CD4-positive, CD25-positive, alpha-beta regulatory T cell (primary cell): ENCODE data around the gene ZNF316. TPM values are rescaled to one million over a fixed set of nuclear protein-coding genes. Genes with fewer than 3 reads are reported as not detected.
"Not testable (repeated sequence)": the region's sequence is repeated elsewhere in the genome, so short reads cannot be mapped to it uniquely, and the experiment has no call there.

Experiments used
- ATAC-seq, 2 donors: fragments of 150-1000 bp; cut with Tn5 transposase; one replicate each; pipeline ENCODE4 v1.10.0; 2021; ENCODE audit warnings: low read depth in 2 of 2, moderate number of reproducible peaks in 2 of 2, moderate library complexity in 1 of 2
- DNase-seq, 3 donors: peaks; one replicate each; pipeline versions ENCODE4 v3.0.0 to v3.0.0-alpha.2; 2012 to 2022; ENCODE audit warnings: mixed read lengths in 1 of 3
- H3K27ac ChIP-seq: one replicate; pipeline ENCODE4 v1.7.0; 2013; ENCODE audit warnings: mild to moderate bottlenecking, low read length; ENCODE audit not compliant: insufficient read depth, poor library complexity, severe bottlenecking
- H3K27me3 ChIP-seq: one replicate; pipeline ENCODE4 v1.7.0; 2013; ENCODE audit warnings: low read length; ENCODE audit not compliant: control insufficient read depth, insufficient read depth
- H3K36me3 ChIP-seq: one replicate; pipeline ENCODE4 v1.7.0; 2013; ENCODE audit warnings: mild to moderate bottlenecking, low read length, moderate library complexity; ENCODE audit not compliant: control insufficient read depth, insufficient read depth
- H3K4me1 ChIP-seq: 2 replicates; pipeline ENCODE4 v1.7.0; 2013; ENCODE audit warnings: mild to moderate bottlenecking, low read length; ENCODE audit not compliant: insufficient read depth, control insufficient read depth, poor library complexity, severe bottlenecking
- H3K4me3 ChIP-seq: one replicate; pipeline ENCODE4 v1.7.0; 2013; ENCODE audit warnings: low read depth, mild to moderate bottlenecking, low read length, moderate library complexity
- H3K9me3 ChIP-seq, 2 experiments: 1 replicate in 1 of 2; 2 replicates in 1 of 2; pipeline ENCODE4 v1.7.0; 2013; ENCODE audit warnings: low read length in 2 of 2, mild to moderate bottlenecking in 1 of 2, moderate library complexity in 1 of 2; ENCODE audit not compliant: control insufficient read depth in 2 of 2
- H3K27ac Mint-ChIP-seq, 3 donors: one replicate each; pipeline ENCODE4 v1.8.0; 2020 to 2022; ENCODE audit warnings: mild to moderate bottlenecking in 3 of 3, mixed read lengths in 3 of 3, moderate library complexity in 2 of 3
- H3K27me3 Mint-ChIP-seq: one replicate; pipeline ENCODE4 v1.8.0; 2022; ENCODE audit warnings: mild to moderate bottlenecking, mixed read lengths
- H3K36me3 Mint-ChIP-seq: one replicate; pipeline ENCODE4 v1.8.0; 2020; ENCODE audit warnings: mixed read lengths
- H3K4me1 Mint-ChIP-seq, 4 donors: one replicate each; pipeline ENCODE4 v1.8.0; 2020 to 2022; ENCODE audit warnings: mixed read lengths in 4 of 4, mild to moderate bottlenecking in 1 of 4
- H3K4me3 Mint-ChIP-seq, 4 donors: one replicate each; pipeline ENCODE4 v1.8.0; 2020 to 2022; ENCODE audit warnings: mild to moderate bottlenecking in 4 of 4, mixed read lengths in 4 of 4, moderate library complexity in 3 of 4
- H3K9me3 Mint-ChIP-seq, 7 donors: one replicate each; pipeline ENCODE4 v1.8.0; 2020 to 2022; ENCODE audit warnings: mixed read lengths in 7 of 7, mild to moderate bottlenecking in 3 of 7, moderate library complexity in 2 of 7
- polyA plus RNA-seq, 4 donors: library from polyadenylated mRNA; unstranded; fragments of 300-500 nt; fragmentation: Illumina TruSeq; gene quantifications; one replicate each; pipeline ENCODE4 v1.2.3, GENCODE V29; 2021
- total RNA-seq: library from RNA; stranded (reverse); gene quantifications from one replicate; pipeline ENCODE4 v1.2.3, GENCODE V29; 2022

The ZNF316 gene
- total and polyA plus RNA-seq, 5 donors from 2014 or later: 0.81 to 51.6 (median 1.1) TPM

DNA sequence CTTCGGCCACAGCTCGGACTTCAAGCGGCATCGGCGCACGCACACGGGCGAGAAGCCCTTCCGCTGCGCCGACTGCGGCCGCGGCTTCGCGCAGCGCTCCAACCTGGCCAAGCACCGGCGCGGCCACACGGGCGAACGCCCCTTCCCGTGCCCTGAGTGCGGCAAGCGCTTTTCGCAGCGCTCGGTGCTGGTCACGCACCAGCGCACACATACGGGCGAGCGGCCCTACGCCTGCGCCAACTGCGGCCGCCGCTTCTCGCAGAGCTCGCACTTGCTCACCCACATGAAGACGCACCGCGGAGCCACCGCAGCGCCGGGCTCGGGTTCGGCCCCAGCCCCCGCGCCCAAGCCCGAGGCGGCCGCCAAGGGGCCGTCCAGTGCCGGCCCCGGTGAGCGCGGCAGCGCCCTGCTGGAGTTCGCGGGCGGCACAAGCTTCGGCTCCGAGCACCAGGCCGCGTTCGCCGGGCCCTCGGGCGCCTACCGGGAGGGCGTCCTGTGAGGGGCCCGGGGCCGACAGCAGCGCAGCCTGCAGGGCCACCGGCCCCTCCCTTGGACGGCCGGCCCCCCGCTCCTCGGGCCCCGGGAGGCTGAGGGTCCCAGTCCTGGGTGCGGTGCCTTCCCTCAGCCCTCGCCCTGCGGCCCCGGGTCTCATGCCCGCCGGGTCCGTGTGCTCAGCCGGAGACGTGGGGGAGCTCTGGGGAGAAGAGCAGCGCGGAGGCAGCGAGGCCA lies 17.2 kb downstream of the ZNF316 start:
- no peak overlapping the region for H3K4me3 ChIP-seq
- H3K36me3 ChIP-seq: peaks cover 37% of the 10 kb centered on the region
- peaks cover 0 to 11% of the 10 kb centered on the region in 2 experiments for H3K9me3 ChIP-seq
- Mint-ChIP-seq H3K9me3 (peaks cover 0 to 5% (median 0%) of the 10 kb centered on the region in 7 donors), H3K4me3 (no peak overlapping the region), H3K27me3 (no peaks in the 10 kb centered on the region), H3K36me3 (peaks cover 21% of the 10 kb centered on the region), H3K27ac (no peak overlapping the region), H3K4me1 (peaks cover 0 to 4% (median 2%) of the 10 kb centered on the region in 4 donors)
- H3K27me3 ChIP-seq: no peaks in the 10 kb centered on the region
- H3K27ac ChIP-seq: no peak overlapping the region
- no peaks in the 10 kb centered on the region for H3K4me1 ChIP-seq
- DNase-seq (no peak), ATAC-seq (no peak)

- no peaks in the 10 kb centered on the region for H3K4me1 ChIP-seq
- DNase-seq (no peak), ATAC-seq (no peak)
- H3K27ac ChIP-seq: no peak overlapping the region
- Mint-ChIP-seq H3K9me3 (peaks cover 0 to 5% (median 0%) of the 10 kb centered on the region in 7 donors), H3K4me1 (peaks cover 0 to 9% (median 2%) of the 10 kb centered on the region in 4 donors), H3K36me3 (peaks cover 19% of the 10 kb centered on the region), H3K27ac (no peak overlapping the region), H3K27me3 (no peaks in the 10 kb centered on the region), H3K4me3 (peak overlapping the region in 1 of 4 donors; percentile 16)
- no peaks in the 10 kb centered on the region for H3K27me3 ChIP-seq
- H3K9me3 ChIP-seq: peaks cover 0 to 11% of the 10 kb centered on the region in 2 experiments
- peaks cover 30% of the 10 kb centered on the region for H3K36me3 ChIP-seq
- no peak overlapping the region for H3K4me3 ChIP-seq
Measured at GRCh38 chr7:6654842-6655610, 17.9 kb downstream of the ZNF316 start.

DNA sequence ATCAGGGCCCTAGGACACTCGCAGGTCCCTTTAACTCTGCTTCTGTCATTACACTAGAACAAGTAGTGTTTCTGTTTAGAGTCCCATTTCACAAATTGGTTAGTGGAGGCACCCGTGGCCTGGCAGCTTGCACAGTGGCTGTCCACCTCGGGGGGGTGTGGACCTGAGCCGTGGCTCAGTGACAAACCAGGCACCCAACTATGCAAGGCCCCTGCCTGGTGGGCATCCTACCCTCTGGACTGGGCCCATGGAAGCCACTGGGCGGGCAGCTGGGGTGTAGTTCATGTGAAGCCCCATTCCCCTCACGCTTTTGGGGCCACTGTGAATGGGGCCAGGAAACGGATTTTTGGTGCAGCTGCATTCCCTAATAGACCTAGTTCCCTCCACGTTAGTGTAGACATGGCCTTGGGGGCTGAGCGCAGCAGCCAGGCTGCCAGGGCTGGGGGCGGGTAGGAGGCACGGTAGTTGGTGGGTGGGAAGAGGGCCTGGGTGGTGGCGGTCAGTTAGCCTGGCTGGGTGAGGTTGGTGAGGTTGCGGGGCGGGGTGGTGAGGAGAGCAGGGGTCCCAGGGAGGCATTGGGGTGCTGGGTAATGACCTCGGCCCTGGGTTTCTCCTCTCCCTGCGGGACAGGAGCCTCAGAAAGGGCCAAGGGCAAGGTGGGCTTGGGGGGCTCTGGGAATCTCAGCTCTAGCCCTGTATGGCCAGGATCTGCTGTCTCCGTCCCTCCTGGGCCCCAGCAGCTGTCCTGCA lies 18.7 kb downstream of the ZNF316 start:
- Mint-ChIP-seq H3K36me3 (peaks cover 11% of the 10 kb centered on the region), H3K27me3 (no peaks in the 10 kb centered on the region), H3K9me3 (peaks cover 0 to 3% (median 0%) of the 10 kb centered on the region in 7 donors), H3K4me3 (no peak overlapping the region), H3K27ac (no peak overlapping the region), H3K4me1 (peaks cover 0 to 9% (median 2%) of the 10 kb centered on the region in 4 donors)
- Histone ChIP-seq H3K9me3 (peaks cover 0 to 11% of the 10 kb centered on the region in 2 experiments), H3K36me3 (peaks cover 23% of the 10 kb centered on the region), H3K27ac (no peak overlapping the region), H3K27me3 (no peaks in the 10 kb centered on the region), H3K4me1 (no peaks in the 10 kb centered on the region), H3K4me3 (no peak overlapping the region)
- DNase-seq (no peak), ATAC-seq (no peak)

DNA sequence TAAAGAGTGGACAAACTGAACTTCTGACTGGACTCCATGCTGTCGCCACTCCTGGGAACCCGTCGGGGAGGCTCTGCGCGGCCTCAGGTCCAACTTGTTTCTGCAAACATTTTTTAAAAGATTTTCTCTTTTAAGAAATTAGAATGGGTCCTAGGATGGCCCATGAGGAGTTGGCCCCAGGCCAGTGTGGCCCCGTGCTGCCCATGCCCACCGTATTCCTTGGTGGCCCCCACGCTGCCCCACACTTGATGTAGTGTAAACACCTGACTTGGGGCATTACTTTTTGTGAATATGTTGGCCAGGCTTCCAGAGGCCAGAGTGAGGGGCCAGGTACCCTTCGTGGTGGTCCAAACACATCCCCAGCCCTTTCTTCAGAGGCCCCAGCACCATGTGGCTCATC lies 19.3 kb downstream of the ZNF316 start:
- H3K27ac Mint-ChIP-seq: no peak overlapping the region
- peaks cover 7% of the 10 kb centered on the region for H3K36me3 Mint-ChIP-seq
- H3K27ac ChIP-seq: no peak overlapping the region
- no peaks in the 10 kb centered on the region for H3K4me1 ChIP-seq
- H3K36me3 ChIP-seq: peaks cover 22% of the 10 kb centered on the region
- H3K27me3 ChIP-seq: no peaks in the 10 kb centered on the region
- DNase-seq (no peak), ATAC-seq (no peak)
- peaks cover 0 to 9% (median 5%) of the 10 kb centered on the region in 4 donors for H3K4me1 Mint-ChIP-seq
- H3K9me3 Mint-ChIP-seq: peaks cover 0 to 4% (median 0%) of the 10 kb centered on the region in 7 donors
- no peak overlapping the region for H3K4me3 ChIP-seq
- no peak overlapping the region for H3K4me3 Mint-ChIP-seq
- H3K27me3 Mint-ChIP-seq: no peaks in the 10 kb centered on the region
- H3K9me3 ChIP-seq: peaks cover 0 to 11% of the 10 kb centered on the region in 2 experiments

- H3K27ac ChIP-seq: no peak overlapping the region
- Mint-ChIP-seq H3K36me3 (peaks cover 7% of the 10 kb centered on the region), H3K4me3 (no peak overlapping the region), H3K9me3 (peaks cover 0 to 4% (median 0%) of the 10 kb centered on the region in 7 donors), H3K4me1 (peaks cover 0 to 12% (median 5%) of the 10 kb centered on the region in 4 donors), H3K27me3 (peaks cover 10% of the 10 kb centered on the region), H3K27ac (no peak overlapping the region)
- no peak overlapping the region for H3K4me3 ChIP-seq
- H3K9me3 ChIP-seq: no peaks in the 10 kb centered on the region
- no peaks in the 10 kb centered on the region for H3K27me3 ChIP-seq
- no peaks in the 10 kb centered on the region for H3K4me1 ChIP-seq
- ATAC-seq: no peak
- DNase-seq: no peak
- peaks cover 8% of the 10 kb centered on the region for H3K36me3 ChIP-seq
Measured at GRCh38 chr7:6658618-6659345, 21.7 kb downstream of the ZNF316 start.

GRCh38 chr7:6670851-6671250 lies 33.7 kb downstream of the ZNF316 start:
- H3K4me3 Mint-ChIP-seq, DNase-seq, H3K27ac ChIP-seq, H3K27me3 ChIP-seq, H3K27ac Mint-ChIP-seq, H3K4me1 ChIP-seq, ATAC-seq, H3K4me3 ChIP-seq, H3K36me3 ChIP-seq, H3K4me1 Mint-ChIP-seq, H3K27me3 Mint-ChIP-seq: not testable (repeated sequence)
- H3K9me3 ChIP-seq: peaks cover 45 to 47% of the 10 kb centered on the region in 2 experiments
- peaks cover 18% of the 10 kb centered on the region for H3K36me3 Mint-ChIP-seq
- H3K9me3 Mint-ChIP-seq: peaks cover 1 to 60% (median 35%) of the 10 kb centered on the region in 7 donors

DNA sequence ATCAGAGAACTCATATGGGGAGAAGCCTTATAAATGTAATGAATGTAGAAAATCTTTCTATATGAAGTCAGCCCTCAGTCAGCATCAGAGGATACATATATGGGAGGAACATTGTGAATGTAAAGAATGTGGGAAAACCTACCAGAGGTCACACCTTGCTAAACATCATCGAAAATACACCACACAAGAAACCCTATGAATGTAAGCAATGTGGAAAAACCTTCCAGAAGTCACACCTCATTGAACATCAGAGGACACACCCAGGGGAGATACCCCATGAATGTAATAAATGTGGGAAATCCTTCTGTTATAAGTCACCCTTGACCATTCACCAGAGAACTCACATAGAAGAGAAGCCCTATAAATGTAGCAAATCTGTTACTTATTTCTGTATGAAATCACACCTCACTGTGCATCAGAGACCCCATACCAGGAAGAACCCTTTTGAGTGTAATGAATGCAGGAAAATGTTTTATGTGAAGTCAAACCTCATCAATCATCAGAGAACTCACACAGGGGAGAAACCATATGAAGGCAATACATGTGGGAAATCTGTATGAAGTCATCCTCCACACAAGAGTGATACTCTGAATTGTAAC lies 38.8 kb downstream of the ZNF316 start:
- no peaks in the 10 kb centered on the region for H3K27me3 Mint-ChIP-seq
- Histone ChIP-seq H3K27ac (no peak overlapping the region), H3K4me3 (no peak overlapping the region), H3K9me3 (peaks cover 63 to 80% of the 10 kb centered on the region in 2 experiments), H3K27me3 (no peaks in the 10 kb centered on the region), H3K36me3 (no peaks in the 10 kb centered on the region), H3K4me1 (no peaks in the 10 kb centered on the region)
- no peak for DNase-seq
- peaks cover 4 to 79% (median 38%) of the 10 kb centered on the region in 7 donors for H3K9me3 Mint-ChIP-seq
- H3K4me1 Mint-ChIP-seq: no peaks in the 10 kb centered on the region
- no peak overlapping the region for H3K27ac Mint-ChIP-seq
- ATAC-seq: no peak
- no peak overlapping the region for H3K4me3 Mint-ChIP-seq
- H3K36me3 Mint-ChIP-seq: peaks cover 16% of the 10 kb centered on the region
